Gastrocnemius medialis (tissue), 4 donors: Measurements from ENCODE around the gene CDC34. TPM values are rescaled to one million over a fixed set of nuclear protein-coding genes. Genes with fewer than 3 reads are reported as not detected.

Source experiments
- ATAC-seq, 2 donors: fragments of 150-250 bp; one replicate each; pipeline ENCODE4 v1.9.1; 2016
- DNase-seq, 2 donors: peaks; one replicate each; pipeline ENCODE4 v3.0.0-alpha.2; 2019
- H3K27ac ChIP-seq, 4 donors: fragments of 200-600 bp; sonication (generic); 1 replicate in 1 of 4; 2 replicates in 3 of 4; pipeline ENCODE4 v1.5.1; 2016 to 2018; ENCODE audit warnings: mild to moderate bottlenecking in 2 of 4, moderate library complexity in 1 of 4
- H3K27me3 ChIP-seq, 3 donors: fragments of 200-600 bp; sonication (generic) in 2 of 3; 1 replicate in 1 of 3; 2 replicates in 2 of 3; pipeline versions ENCODE4 v1.5.1 to v1.6.0; 2016 to 2019; ENCODE audit warnings: mild to moderate bottlenecking in 1 of 3, moderate library complexity in 1 of 3
- H3K36me3 ChIP-seq, 2 donors: fragments of 200-600 bp; sonication (generic) in 1 of 2; one replicate each; pipeline ENCODE4 v1.5.1; 2017 to 2018
- H3K4me1 ChIP-seq, 2 donors: fragments of 200-600 bp; sonication (generic) in 1 of 2; one replicate each; pipeline ENCODE4 v1.5.1; 2016 to 2017; ENCODE audit warnings: mild to moderate bottlenecking in 2 of 2
- H3K4me3 ChIP-seq, 4 donors: fragments of 200-600 bp; sonication (generic) in 3 of 4; 1 replicate in 1 of 4; 2 replicates in 3 of 4; pipeline ENCODE4 v1.5.1; 2016 to 2019; ENCODE audit warnings: mild to moderate bottlenecking in 2 of 4
- H3K9me3 ChIP-seq, 3 donors: fragments of 200-600 bp; sonication (generic) in 2 of 3; 1 replicate in 1 of 3; 2 replicates in 2 of 3; pipeline ENCODE4 v1.5.1; 2016 to 2019
- POLR2A ChIP-seq, 2 donors: fragments of 450-650 bp; IDR thresholded peaks; one replicate each; pipeline ENCODE4 v1.6.1; 2017; ENCODE audit warnings: antibody characterized with exemption in 2 of 2, mild to moderate bottlenecking in 2 of 2, moderate library complexity in 2 of 2
- in situ Hi-C, 4 donors: fragments of 200-750 bp; cut with MboI; loops; one replicate each; pipeline versions ENCODE4 v1.15.0 to v1.8.0; 2017; ENCODE audit warnings: low sequenced_read_pairs in 4 of 4
- intact Hi-C: fragments of 100-400 bp; cut with DNase I; formaldehyde crosslinking; loops from one replicate; pipeline ENCODE4 v1.15.1; 2023; ENCODE audit warnings: low total_unique reads
- total RNA-seq, 4 donors: library from RNA; depleted of rRNA; stranded (reverse); fragments of >200 nt; gene quantifications; one replicate each; pipeline versions ENCODE4 v1.1.0 to v1.2.3, GENCODE V29; 2016
- TF ChIP-seq, protein P1 (sequence below), 5 experiments: fragments of 450-650 bp in 3 of 5; fragments of 200-600 bp in 2 of 5; sonication (generic) in 2 of 5; IDR thresholded peaks in 4 of 5; conservative IDR thresholded peaks in 1 of 5; 1 replicate in 4 of 5; 2 replicates in 1 of 5; pipeline ENCODE4 v1.5.1; 2016 to 2019; ENCODE audit warnings: antibody characterized with exemption in 5 of 5, mild to moderate bottlenecking in 3 of 5, moderate library complexity in 3 of 5

CDC34 gene
- total RNA-seq, 4 donors from 2014 or later: 99.0 to 174 (median 138) TPM

DNA sequence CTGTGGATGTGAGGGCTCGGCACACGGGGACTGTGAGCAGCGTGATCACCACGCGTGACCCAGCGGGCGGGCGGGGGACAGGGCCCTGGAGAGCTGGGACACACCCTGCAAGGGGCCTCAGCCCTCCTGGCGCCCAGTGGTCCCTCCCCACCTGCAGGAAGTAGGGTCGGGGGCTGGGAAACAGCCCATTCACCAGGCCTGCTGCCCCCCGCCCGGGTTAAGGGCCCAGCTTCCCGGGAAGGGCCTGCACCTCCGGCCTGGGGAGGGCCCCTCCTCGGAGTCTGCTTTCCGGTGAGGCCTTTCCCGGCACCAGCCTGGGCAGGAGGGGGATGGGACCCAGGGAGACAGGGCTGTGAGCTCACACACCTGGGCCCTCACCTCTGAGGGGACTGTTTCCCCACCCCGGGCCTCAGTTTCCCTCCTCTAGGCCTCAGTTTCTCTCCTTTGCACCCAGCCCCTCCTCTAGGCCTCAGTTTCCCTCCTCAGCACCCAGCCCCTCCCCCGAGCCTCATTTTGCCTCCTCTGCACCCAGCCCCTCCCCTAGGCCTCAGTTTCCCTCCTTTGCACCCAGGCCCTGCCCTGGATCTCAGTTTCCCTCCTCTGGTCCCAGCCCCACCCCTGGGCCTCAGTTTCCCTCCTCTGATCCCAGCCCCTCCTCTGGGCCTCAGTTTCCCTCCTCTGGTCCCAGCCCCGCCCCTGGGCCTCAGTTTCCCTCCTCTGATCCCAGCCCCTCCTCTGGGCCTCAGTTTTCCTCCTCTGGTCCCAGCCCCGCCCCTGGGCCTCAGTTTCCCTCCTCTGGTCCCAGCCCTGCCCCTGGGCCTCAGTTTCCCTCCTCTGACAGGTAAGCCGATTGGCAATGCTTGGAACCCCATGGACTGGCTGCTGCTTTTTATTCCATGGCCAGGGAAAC is 37.1 kb upstream of the CDC34 start:
- intact Hi-C loops (no loop called here), in situ Hi-C loops (no loop called here)
- no peak overlapping the region for H3K27ac ChIP-seq
- H3K27me3 ChIP-seq: peaks cover 23 to 45% (median 33%) of the 10 kb centered on the region in 3 donors
- peaks cover 6 to 12% of the 10 kb centered on the region in 2 donors for H3K4me1 ChIP-seq
- TF ChIP-seq, protein P1, sequence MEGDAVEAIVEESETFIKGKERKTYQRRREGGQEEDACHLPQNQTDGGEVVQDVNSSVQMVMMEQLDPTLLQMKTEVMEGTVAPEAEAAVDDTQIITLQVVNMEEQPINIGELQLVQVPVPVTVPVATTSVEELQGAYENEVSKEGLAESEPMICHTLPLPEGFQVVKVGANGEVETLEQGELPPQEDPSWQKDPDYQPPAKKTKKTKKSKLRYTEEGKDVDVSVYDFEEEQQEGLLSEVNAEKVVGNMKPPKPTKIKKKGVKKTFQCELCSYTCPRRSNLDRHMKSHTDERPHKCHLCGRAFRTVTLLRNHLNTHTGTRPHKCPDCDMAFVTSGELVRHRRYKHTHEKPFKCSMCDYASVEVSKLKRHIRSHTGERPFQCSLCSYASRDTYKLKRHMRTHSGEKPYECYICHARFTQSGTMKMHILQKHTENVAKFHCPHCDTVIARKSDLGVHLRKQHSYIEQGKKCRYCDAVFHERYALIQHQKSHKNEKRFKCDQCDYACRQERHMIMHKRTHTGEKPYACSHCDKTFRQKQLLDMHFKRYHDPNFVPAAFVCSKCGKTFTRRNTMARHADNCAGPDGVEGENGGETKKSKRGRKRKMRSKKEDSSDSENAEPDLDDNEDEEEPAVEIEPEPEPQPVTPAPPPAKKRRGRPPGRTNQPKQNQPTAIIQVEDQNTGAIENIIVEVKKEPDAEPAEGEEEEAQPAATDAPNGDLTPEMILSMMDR (IDR thresholded peaks at IDR 0.05 in 4 of 5, conservative IDR thresholded peaks at IDR 0.05 in 1 of 5): no peak
- TF ChIP-seq POLR2A (IDR thresholded peaks at IDR 0.05): no peak
- no peak overlapping the region for H3K4me3 ChIP-seq
- H3K36me3 ChIP-seq: no peaks in the 10 kb centered on the region
- DNase-seq: no peak
- no peak for ATAC-seq
- H3K9me3 ChIP-seq: no peaks in the 10 kb centered on the region

DNA sequence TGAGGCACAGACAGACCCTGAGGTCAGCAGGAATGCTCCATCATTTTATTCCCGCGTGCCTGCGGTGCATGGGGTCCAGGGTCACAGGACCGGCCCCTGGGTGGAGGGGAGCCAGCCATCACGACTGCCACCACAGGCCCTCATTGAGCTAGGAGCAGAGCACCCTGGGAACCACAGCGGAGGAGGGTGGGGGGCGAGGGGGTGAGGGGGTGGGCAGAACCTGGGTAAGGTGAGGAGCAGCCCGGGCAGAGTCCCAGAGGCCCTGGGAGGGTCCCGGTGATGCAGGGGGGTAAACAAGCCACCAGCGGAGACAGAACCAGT is 36.5 kb upstream of the CDC34 start:
- Histone ChIP-seq H3K27me3 (peaks cover 25 to 49% (median 39%) of the 10 kb centered on the region in 3 donors), H3K4me1 (peaks cover under 1 to 7% of the 10 kb centered on the region in 2 donors), H3K9me3 (no peaks in the 10 kb centered on the region), H3K36me3 (no peaks in the 10 kb centered on the region), H3K4me3 (no peak overlapping the region), H3K27ac (no peak overlapping the region)
- DNase-seq (no peak), ATAC-seq (no peak)
- TF ChIP-seq, protein P1 (IDR thresholded peaks at IDR 0.05 in 4 of 5, conservative IDR thresholded peaks at IDR 0.05 in 1 of 5): no peak
- TF ChIP-seq POLR2A (IDR thresholded peaks at IDR 0.05): no peak
- intact Hi-C loops: no loop called here
- in situ Hi-C loops: no loop called here

DNA sequence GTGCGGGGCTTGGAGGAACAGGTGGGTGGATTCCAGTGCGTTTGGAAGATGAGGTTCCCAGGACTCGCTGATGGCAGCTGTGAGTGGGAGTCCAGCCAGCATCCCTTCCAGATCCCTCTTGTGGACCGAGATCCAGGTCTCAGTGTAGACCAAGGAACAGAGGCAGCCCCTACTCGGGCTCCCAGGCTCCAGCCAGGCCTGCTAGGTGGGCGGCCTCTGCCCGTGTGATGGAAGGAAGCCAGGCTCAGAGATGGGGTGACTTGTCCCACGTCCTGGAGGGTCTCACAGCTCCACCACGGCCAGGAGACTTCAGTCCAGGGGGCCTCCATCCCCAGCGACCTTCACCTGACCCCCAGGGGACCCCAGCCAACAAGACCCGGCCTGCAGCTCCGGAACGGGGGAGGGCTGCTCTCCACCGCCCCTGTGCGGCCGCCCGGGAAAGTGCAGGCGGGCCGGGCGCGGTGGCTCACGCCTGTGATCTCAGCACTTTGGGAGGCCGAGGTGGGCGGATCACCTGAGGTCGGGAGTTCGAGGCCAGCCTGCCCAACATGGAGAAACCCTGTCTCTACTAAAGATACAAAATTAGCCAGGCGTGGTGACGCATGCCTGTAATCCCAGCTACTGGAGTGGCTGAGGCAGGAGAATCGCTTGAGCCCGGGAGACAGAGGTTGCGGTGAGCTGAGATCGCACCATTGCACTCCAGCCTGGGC is 36.0 kb upstream of the CDC34 start:
- ATAC-seq (no peak), DNase-seq (no peak)
- in situ Hi-C loops: no loop called here
- intact Hi-C loops: no loop called here
- Histone ChIP-seq H3K27ac (no peak overlapping the region), H3K4me3 (no peak overlapping the region), H3K4me1 (peaks cover 0 to 7% of the 10 kb centered on the region in 2 donors), H3K9me3 (no peaks in the 10 kb centered on the region), H3K27me3 (peaks cover 25 to 49% (median 42%) of the 10 kb centered on the region in 3 donors), H3K36me3 (no peaks in the 10 kb centered on the region)
- TF ChIP-seq, protein P1 (IDR thresholded peaks at IDR 0.05 in 4 of 5, conservative IDR thresholded peaks at IDR 0.05 in 1 of 5): peak; percentile 26 to 68 (median 58)
- no peak for TF ChIP-seq POLR2A (IDR thresholded peaks at IDR 0.05)

DNA sequence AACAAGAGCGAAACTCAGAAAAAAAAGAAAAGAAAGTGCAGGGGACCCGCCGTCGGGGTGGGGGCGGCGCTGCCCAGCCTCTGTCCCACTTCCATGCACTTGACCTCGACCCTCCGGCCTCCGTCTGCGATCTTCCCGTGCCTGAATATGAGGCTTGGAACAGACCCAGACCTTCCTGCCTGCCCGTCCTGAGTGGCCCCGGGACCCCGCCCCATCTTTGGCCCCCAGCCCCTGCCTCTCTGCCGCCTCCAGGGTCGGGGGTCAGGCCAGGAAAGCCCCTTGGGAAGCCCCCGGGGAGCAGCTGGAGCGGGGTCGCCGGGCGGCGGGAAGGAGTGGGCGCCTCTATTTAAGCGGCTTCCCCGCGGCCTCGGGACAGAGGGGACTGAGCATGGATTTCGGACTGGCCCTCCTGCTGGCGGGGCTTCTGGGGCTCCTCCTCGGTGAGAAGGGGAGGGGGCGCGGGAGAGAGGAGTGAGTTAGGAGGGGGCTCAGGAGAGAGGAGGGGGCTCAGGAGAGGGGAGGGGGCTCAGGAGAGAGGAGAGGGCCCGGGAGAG is 35.4 kb upstream of the CDC34 start, which contains the start of gene MADCAM1:
MADCAM1 (plus strand) TSS at position 375 of the 554 bp plus-strand sequence; CDS start at position 389, 14 bp downstream.
- Histone ChIP-seq H3K36me3 (no peaks in the 10 kb centered on the region), H3K9me3 (no peaks in the 10 kb centered on the region), H3K27me3 (peaks cover 25 to 49% (median 42%) of the 10 kb centered on the region in 3 donors), H3K4me1 (peaks cover 0 to 7% of the 10 kb centered on the region in 2 donors), H3K4me3 (no peak within 1 kb of the TSS), H3K27ac (no peak within 1 kb of the TSS)
- ATAC-seq (no peak), DNase-seq (no peak)
- TF ChIP-seq, protein P1 (IDR thresholded peaks at IDR 0.05 in 4 of 5, conservative IDR thresholded peaks at IDR 0.05 in 1 of 5): no peak
- no peak for TF ChIP-seq POLR2A (IDR thresholded peaks at IDR 0.05)
- in situ Hi-C loops: no loop called here
- intact Hi-C loops: no loop called here
